GM19395 (cell line): Measurements from ENCODE around the gene OTUD4.
"Not testable (repeated sequence)": the region's sequence is repeated elsewhere in the genome, so short reads cannot be mapped to it uniquely, and the experiment has no call there.

Experiments
- ATAC-seq: cut with Tn5 transposase; IDR thresholded peaks from one replicate; pipeline ENCODE4 v1.9.1; 2021; ENCODE audit warnings: mild to moderate bottlenecking, moderate library complexity; ENCODE audit not compliant: unreplicated experiment

The OTUD4 gene, protein sequence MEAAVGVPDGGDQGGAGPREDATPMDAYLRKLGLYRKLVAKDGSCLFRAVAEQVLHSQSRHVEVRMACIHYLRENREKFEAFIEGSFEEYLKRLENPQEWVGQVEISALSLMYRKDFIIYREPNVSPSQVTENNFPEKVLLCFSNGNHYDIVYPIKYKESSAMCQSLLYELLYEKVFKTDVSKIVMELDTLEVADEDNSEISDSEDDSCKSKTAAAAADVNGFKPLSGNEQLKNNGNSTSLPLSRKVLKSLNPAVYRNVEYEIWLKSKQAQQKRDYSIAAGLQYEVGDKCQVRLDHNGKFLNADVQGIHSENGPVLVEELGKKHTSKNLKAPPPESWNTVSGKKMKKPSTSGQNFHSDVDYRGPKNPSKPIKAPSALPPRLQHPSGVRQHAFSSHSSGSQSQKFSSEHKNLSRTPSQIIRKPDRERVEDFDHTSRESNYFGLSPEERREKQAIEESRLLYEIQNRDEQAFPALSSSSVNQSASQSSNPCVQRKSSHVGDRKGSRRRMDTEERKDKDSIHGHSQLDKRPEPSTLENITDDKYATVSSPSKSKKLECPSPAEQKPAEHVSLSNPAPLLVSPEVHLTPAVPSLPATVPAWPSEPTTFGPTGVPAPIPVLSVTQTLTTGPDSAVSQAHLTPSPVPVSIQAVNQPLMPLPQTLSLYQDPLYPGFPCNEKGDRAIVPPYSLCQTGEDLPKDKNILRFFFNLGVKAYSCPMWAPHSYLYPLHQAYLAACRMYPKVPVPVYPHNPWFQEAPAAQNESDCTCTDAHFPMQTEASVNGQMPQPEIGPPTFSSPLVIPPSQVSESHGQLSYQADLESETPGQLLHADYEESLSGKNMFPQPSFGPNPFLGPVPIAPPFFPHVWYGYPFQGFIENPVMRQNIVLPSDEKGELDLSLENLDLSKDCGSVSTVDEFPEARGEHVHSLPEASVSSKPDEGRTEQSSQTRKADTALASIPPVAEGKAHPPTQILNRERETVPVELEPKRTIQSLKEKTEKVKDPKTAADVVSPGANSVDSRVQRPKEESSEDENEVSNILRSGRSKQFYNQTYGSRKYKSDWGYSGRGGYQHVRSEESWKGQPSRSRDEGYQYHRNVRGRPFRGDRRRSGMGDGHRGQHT

DNA sequence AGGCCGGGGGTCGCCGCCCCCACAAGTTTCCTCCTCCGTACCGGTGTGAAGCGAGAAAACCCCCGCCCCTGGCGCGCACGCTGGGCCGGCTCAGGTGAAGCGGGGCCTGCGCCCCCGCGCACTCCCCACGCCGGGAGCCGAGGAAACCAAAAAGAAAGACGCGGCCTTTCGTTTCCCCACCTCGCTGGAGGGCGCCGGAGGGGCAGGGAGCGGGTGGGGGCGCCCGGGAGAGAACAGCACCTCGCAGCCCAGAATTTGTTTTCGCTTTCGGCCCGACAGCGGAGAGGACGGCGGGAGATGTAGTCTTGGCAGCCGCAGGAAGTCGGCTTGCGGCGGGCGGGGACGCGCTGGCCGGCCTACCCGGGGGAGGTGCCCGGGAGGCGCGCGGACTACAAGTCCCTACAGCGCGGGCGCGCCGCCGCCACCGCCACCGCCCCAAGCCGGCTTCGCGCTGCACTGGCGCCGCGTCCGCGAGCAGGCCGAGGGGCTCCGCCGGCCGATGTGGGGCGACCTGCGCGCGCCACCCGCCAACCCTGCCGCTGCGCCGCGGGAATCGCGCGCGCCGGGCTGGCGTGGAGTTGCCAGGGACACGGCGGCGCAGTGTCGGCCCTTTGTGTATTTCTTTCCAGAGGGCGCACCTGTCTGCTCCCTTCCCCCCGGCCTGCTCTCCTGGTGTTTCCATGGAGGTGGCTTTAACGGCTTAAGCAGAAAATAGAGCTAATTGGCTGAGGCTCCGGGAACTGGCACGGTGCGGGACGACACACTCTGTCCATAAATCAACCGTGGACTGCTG, at the start of gene OTUD4:
OTUD4 (minus strand) TSS at position 292 of the 793 bp plus-strand sequence. CDS start 616 bp downstream, outside the sequence.
- peak; percentile 78 for ATAC-seq

DNA sequence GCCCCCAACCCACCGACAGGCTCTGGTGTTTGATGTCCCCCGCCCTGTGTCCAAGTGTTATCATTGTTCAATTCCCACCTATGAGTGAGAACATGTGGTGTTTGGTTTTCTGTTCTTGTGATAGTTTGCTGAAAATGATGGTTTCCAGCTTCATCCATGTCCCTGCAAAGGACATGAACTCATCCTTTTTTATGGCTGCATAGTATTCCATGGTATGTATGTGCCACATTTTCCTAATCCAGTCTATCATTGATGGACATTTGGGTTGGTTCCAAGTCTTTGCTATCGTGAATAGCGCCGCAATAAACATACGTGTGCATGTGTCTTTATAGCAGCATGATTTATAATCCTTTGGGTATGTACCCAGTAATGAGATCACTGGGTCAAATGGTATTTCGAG, 42.8 kb upstream of the OTUD4 start:
- ATAC-seq: not testable (repeated sequence)

DNA sequence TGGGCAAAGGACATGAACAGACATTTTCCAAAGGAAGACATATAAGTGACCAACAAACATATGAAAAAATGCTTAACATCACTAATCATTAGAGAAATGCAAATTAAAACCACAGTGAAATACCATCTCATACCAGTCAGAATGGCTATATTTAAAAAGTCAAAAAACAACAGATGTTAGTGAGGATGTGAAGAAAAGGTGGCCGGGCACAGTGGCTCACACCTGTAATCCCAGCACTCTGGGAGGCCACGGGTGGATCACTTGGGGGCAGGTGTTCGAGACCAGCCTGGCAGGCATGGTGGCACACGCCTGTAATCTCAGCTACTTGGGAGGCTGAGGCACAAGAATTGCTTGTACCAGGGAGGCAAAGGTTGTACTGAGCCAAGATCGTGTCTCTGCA, 41.1 kb upstream of the OTUD4 start:
- not testable (repeated sequence) for ATAC-seq

DNA sequence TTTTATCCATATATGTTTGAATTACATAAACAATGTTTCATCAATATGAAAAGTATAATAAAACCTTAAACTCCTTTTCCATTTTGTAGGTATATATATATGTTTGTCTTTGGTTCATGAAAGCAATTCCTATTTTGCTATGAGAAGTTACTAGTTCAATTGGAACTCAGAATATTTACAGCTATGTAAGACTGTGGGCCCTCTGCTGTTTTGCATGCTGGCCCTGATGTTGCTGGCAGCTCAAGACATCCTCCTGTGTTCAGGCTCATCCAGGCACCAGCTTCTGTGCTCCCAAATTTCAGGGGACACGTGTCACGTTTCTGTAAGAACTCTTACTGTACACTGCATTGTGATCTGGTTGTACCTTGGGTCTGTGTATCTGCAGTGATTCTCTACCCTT, 38.7 kb upstream of the OTUD4 start:
- no peak for ATAC-seq

DNA sequence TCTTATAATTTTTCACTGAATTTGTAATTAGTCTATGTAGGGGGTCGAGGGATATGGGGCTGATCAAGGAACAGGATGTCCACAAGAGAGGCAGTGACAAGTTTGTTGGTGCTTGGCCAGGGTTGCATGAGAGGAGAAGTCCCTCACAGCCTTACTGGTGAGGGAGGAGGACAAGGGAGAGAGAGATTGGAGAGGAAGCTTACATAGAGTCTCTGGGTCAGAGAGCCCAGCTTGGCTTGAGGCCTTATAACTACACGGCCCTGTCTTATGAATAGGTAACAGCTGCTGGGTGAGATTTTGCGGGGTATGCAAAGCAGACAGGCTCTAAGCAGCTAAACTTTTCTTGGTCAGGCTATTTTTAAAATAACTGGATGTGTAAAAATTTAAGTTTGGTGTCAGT, 37.9 kb upstream of the OTUD4 start:
- ATAC-seq: peak; percentile 96

DNA sequence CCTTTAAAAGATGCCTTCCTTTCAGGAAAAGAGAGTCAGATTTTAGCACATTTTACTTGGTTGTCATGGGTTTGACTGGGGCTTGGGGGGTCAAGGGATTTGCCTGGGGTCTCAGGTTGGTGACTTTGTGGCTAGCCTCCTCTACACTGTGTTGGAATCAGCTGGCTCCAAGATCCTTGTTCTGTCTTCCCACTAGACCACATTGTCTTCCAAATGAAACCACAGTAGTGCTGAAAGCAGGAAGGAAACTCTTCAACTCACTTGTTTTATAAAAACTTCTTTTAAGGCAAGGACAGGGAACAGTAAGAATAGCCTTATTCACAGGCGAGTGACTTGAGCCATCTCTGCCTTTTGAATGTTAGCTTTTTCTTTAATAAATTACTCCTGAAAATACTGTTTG, 37.0 kb upstream of the OTUD4 start:
- ATAC-seq: no peak

DNA sequence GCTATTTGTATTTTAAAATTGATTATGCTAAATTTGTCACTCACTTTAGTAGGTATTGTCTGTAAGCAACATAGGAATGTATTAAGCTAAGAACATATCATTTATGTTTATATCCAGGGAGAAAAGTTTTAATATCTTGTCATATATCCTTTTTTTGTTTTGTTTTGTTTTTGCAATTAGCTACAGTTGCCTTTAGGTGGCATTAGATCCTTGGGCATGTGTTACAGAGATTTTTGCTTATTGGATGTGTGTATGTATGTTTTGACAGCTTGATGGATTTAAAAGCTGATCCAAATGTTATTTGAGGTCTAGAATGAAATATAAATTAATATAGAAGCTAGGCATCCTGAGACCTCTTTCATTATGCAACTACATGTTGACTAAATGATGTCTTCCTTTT, 36.1 kb upstream of the OTUD4 start:
- no peak for ATAC-seq

DNA sequence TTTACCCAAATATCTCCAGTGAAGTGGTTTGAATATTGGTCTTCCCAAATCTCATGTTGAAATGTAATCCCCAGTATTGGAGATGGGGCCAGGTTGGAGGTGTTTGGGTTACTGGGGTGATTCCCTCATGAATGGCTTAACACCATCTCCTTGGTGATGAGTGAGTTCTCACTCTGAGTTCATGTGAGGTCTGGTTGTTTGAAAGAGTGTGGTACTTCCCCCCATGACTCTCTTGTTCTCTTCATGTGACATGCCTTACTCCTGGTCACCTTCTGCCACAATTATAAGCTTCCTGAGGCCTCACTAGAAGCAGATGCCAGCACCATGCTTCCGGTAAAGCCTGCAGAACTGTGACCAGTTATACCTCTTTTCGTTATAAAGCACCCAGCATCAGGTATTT, 32.9 kb upstream of the OTUD4 start:
- no peak for ATAC-seq

DNA sequence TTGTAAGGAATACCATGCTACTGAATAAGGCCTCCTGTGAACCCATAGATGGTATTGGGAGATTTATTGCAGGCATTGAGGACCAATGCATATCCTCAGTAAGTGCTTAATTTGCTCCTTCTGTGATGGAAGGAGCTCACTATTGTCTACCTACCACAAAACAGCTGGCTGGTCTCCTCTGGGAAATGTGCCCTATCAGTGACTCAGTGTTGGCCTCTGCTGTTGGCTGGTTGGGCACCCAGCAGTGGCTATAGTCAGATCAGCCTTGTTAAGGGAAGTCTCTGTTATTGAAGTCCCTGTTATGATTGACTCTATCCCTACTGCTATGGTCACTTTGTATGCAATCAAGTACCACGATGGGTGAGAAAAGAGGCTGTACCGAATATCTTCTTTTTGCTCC, 27.5 kb upstream of the OTUD4 start:
- no peak for ATAC-seq

DNA sequence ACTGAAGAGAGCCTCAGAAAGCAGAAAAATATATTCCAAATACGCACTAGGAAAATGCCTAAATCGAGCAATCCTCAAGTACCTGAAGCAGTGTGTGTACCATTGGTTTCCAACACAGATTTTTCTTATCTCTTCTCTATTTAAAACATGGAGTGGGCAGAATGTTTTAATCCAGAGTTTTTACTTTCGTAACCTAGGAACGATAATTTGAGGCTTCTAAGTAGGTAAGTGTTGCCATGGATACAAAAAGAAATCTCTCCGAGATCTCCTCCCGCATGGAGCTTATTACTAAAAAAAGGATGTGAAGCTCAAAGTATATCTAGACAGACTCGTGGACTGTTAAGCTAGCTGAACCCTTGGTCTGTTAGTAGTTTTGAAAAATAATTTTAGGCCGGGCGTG, 23.0 kb upstream of the OTUD4 start:
- no peak for ATAC-seq

DNA sequence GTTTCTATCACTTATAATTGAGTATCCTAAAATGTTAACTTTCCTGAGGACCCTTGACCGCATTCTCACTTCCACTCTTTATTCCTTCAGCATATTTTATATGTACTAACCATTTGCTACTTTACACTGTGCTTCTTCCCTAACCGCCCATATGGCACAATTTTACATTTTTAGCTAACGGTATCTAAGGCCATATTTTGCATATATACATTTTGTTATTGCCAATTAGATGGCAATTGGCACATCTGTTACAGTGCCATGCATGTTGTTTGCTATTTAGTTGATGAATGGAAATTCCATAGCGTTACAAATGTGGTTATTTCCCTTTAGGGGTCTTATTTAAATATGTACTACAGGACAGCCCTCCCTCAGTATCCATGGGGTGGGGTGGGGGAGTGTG, 20.0 kb upstream of the OTUD4 start:
- ATAC-seq: no peak

DNA sequence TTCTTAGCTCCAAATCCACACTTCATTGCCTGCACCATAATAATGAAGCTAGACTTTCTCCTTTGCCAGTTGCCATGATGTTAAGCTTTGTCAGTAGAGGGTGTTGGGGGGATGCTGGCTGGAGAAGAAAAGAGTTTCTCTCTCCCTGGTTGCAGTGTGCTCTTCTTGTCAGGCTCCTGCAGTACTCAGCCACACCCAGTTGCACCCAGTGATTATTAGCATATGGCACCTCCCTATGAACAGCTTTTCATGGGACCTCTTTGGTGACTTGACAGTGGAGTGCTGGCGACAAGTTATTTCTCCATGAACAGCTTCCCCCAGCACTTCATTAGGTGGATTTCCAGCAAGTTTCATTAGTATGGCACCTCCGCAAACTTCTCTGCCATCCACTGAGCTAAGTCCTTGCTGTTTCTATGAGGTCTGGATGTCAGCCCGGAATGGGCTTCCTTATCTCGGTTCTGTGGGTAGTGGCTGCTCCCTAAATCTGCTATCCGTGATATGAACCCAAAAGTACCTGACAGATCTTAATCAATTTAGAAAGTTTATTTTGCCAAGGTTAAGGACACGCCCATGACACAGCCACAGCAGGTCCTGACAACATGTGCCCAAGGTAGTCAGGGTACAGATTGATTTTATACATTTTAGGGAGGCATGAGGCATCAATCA, 18.8 kb upstream of the OTUD4 start:
- ATAC-seq: no peak

DNA sequence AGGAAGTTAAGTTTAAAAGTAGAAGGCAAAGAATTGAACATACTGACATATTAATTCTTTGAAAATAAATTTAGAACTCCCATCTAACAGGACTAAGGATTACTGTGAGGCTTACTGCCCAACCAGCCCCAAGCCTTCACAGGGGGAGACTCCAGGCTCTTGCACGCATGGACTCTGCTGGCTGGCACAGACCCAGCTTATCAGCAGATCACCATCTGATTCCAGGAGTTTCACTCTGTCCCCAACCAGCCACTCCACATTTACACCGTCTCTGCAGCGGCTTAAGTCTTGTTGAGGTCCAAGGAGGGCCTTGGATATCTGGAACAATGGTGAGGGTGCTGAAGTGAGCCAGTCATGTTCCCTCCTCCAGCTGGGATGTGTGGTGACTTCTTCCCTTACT, 16.4 kb upstream of the OTUD4 start:
- ATAC-seq: no peak

DNA sequence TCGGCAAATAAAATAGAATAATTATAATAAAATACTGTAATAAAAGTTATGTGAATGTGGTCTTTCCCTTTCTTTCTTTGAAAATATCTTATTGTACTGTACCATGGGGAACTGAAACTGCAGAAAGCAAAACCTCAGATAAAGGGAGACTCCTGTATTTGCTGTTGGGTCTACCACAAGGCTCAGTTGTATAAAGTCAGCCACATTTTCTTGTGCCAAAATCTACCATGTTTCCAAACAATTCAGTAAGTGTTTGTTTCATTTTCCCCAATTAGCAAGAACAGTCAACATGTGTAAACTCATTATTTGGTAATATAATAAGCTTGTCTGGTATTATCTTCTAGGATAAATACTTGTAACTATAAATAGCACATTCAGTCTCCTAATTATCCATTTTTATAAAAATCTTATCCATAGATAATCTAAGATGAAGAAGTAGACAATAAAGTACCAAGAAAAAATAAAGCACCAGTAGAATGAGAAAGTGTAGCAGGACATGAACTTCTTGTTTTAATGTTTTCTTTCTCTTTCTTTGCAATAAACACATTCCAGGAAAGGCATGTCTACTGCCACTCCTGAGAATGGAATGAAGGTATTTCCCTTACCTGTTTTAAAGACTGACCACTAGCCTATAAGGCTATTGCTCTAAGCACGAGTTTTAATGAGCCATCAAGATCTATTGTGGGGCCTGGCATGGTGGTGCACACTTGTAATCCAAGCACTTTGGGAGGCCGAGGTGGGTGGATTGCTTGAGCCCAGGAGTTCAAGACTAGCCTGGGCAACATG, 15.0 kb upstream of the OTUD4 start:
- peak; percentile 92 for ATAC-seq

DNA sequence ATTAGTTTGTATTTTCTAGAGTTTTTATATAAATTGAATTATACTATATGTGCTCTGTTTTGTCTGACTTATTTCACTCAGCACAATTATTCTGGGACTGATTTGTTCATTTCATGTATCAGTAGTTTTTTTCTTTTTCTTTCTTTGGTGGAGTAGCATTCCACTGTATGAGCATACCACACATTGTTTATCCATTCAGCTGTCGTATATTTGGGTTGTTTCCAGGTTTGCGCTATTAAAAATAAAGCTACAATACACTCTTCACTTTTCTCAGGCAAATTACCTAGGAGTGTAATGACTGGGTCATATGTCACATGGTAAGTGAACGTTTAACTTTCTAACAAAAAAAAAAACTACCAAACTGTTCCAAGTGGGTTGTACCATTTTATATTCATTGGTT, 9.6 kb upstream of the OTUD4 start:
- no peak for ATAC-seq

DNA sequence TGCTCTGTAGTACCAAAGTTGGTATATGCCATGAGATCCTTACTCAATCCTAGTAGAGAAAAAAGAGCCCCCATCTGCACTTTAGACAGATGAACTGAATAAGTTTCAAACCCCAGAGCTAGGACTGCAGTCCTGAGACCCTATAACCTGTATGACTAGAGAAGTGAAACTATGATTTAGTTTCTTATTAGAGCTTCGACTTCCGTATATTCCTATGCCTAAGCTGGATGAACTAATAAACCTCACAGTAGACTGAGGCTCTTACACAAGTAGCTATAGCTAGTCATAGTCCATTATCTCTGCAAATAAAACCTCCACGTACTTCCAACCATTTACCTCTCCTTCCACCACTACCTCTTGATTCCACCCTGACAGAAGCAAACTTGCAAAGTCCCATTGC, 6.3 kb upstream of the OTUD4 start:
- peak; percentile 88 for ATAC-seq

DNA sequence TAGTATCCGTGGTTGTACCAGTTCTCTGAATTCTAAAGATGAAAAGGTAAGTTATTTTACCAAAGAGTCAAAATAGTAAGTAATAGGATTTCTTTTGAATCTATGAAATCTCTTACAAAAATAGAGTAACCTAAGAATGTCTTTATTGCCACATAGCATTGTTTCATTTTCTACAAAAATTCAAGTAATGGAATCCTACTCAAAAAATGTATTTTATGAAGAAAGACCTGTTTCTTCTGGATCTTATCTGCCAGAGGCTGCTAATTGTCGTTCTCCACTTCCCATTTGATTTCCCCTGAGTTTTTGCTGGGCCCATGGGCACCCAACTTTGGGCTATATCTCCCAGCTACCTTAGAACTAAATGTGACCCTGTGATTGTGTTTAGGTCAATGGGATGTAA, 3.2 kb upstream of the OTUD4 start:
- ATAC-seq: no peak

DNA sequence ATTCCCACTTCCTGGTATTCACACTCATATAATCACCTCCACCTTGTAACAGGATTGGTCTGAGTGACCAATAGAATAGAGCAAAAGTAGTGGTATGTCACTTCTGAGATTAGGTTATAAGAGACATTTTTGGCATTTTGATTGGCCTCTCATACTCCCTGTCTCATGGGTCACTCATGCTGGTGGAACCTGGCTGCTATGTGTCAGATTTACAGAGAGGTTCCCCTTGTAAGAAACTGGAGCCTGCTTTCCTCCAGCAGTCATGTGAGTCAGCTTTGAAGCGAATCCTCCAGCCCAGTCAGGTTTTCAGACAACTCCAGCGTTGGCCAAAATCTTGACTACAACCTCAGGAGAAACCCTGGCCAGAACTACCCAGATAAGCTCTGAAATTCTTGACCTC, 2.6 kb upstream of the OTUD4 start:
- no peak for ATAC-seq

DNA sequence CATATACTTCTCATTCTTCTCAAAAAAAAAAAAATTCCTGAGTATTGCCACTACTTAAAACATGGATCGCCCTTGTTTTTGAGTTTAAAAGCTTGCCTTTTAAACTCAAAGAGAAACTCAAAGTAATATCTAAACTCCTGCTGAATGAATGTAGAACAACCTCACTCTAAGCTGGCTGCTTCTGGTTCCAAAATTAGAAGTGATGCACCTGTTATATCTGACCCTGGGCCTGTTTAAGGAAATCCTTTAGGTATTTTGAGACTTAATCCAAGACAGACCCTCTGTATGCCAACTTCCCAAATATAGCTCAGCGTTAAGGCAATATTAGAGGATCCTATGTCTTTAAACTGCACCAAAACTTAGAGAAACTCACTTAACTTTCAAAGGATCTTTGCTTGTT, 1.8 kb upstream of the OTUD4 start:
- no peak for ATAC-seq
